Measurements from ENCODE around the gene CDKN1A. TPM values are rescaled to one million over a fixed set of nuclear protein-coding genes. Genes with fewer than 3 reads are reported as not detected.

The CDKN1A gene
- polyA plus RNA-seq, 3 donors = 117 to 1,223 (median 144) TPM

DNA sequence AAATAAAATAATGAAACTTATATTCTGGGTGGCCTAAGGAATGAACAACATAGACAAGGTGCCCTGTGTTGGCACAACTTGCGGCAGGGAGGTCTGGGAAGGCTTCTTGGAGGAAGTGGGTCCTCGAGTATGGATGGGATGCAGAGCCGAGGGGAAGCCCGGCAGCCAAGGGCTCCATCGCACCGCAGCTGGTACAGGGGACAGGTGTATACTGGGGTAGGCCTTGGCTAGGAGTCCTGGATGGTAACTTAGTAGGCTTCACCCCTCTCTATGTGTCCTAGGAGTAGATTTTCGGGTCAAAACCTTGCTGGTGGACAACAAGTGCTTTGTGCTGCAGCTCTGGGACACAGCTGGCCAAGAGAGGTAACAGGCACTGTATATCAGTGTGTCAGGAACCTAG is 47.1 kb downstream of the CDKN1A start:
- Mint-ChIP-seq H3K9me3 (peaks cover 2 to 4% (median 3%) of the 10 kb centered on the region in 7 donors), H3K4me1 (peaks cover 39% of the 10 kb centered on the region), H3K27me3 (ENCODE audit: low read depth in 3 of 3) (peaks cover 0 to 3% (median 2%) of the 10 kb centered on the region in 3 donors), H3K4me3 (no peak overlapping the region), H3K27ac (peak overlapping the region in 4 of 7 donors; percentile 50 to 73 (median 68)), H3K36me3 (peaks cover 36 to 84% of the 10 kb centered on the region in 2 donors)
- no peaks in the 10 kb centered on the region for H3K27me3 ChIP-seq (ENCODE audit: control insufficient read depth in 2 of 2, insufficient read depth in 2 of 2, low read length in 2 of 2)
- H3K9ac ChIP-seq (ENCODE audit: insufficient read depth, low read length, poor library complexity, severe bottlenecking) = no peak overlapping the region
- no peak overlapping the region for H3K4me3 ChIP-seq (replicated peaks in 1 of 3; ENCODE audit: low read depth in 2 of 3, low read length in 3 of 3)
- intact Hi-C loops (cut with micrococcal nuclease) = no loop called here
- H4K20me1 ChIP-seq (ENCODE audit: insufficient read depth, low read length) = no peaks in the 10 kb centered on the region
- 96% methylated on average over 7 of the region's 7 CpGs for WGBS (ENCODE audit: insufficient coverage)
- TF ChIP-seq, protein P1, sequence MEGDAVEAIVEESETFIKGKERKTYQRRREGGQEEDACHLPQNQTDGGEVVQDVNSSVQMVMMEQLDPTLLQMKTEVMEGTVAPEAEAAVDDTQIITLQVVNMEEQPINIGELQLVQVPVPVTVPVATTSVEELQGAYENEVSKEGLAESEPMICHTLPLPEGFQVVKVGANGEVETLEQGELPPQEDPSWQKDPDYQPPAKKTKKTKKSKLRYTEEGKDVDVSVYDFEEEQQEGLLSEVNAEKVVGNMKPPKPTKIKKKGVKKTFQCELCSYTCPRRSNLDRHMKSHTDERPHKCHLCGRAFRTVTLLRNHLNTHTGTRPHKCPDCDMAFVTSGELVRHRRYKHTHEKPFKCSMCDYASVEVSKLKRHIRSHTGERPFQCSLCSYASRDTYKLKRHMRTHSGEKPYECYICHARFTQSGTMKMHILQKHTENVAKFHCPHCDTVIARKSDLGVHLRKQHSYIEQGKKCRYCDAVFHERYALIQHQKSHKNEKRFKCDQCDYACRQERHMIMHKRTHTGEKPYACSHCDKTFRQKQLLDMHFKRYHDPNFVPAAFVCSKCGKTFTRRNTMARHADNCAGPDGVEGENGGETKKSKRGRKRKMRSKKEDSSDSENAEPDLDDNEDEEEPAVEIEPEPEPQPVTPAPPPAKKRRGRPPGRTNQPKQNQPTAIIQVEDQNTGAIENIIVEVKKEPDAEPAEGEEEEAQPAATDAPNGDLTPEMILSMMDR (IDR thresholded peaks at IDR 0.05) = no peak
- peaks cover 19% of the 10 kb centered on the region for H3K79me2 ChIP-seq (ENCODE audit: insufficient read depth, low read length)
- DNase-seq = no peak
- peak overlapping the region in 1 of 2 donors; percentile 10 for H3K27ac ChIP-seq (ENCODE audit: low read depth in 1 of 2, low read length in 2 of 2)
- H3K36me3 ChIP-seq (replicated peaks in 1 of 2; ENCODE audit: control insufficient read depth in 1 of 2, insufficient read depth in 2 of 2, low read length in 2 of 2) = peaks cover 38 to 58% of the 10 kb centered on the region in 2 donors
- no peak overlapping the region for H3K4me2 ChIP-seq (replicated peaks; ENCODE audit: extremely low read depth, low read length, poor library complexity, severe bottlenecking)
- H2AFZ ChIP-seq (ENCODE audit: insufficient read depth, low read depth, low read length, poor library complexity, severe bottlenecking) = no peak overlapping the region
- peaks cover 24 to 30% of the 10 kb centered on the region in 2 donors for H3K4me1 ChIP-seq (ENCODE audit: control insufficient read depth in 1 of 2, insufficient read depth in 2 of 2, low read length in 2 of 2)
- peaks cover 0 to 4% of the 10 kb centered on the region in 2 donors for H3K9me3 ChIP-seq (replicated peaks in 1 of 2; ENCODE audit: control insufficient read depth in 1 of 2, insufficient read depth in 1 of 2, low read length in 2 of 2)

DNA sequence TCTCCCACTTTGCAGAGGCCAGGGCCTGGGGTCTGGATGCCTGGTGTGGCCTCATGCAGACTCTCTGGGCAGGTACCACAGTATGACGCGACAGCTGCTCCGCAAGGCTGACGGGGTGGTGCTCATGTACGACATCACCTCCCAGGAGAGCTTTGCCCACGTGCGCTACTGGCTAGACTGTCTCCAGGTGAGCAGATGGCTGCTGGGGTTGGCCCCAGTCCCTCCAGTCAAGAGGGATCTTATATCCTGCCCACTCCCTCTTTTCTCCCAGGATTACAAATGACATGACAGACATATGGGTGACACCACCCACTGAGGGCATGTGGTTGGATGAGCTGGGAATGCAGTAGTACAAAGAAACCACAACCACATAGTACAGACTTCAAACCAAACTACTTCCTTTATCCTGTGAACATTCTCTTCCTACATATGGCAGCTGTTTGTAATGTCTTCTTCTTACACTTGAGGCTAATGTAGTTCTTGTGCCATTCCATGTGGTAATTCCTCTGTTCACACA is 49.0 kb downstream of the CDKN1A start:
- Histone ChIP-seq H3K4me3 (replicated peaks in 1 of 3; ENCODE audit: low read depth in 2 of 3, low read length in 3 of 3) (no peak overlapping the region), H2AFZ (ENCODE audit: insufficient read depth, low read depth, low read length, poor library complexity, severe bottlenecking) (no peak overlapping the region), H3K27ac (ENCODE audit: low read depth in 1 of 2, low read length in 2 of 2) (peak overlapping the region; percentile 63 to 79), H4K20me1 (ENCODE audit: insufficient read depth, low read length) (no peaks in the 10 kb centered on the region), H3K9ac (ENCODE audit: insufficient read depth, low read length, poor library complexity, severe bottlenecking) (no peak overlapping the region), H3K36me3 (replicated peaks in 1 of 2; ENCODE audit: control insufficient read depth in 1 of 2, insufficient read depth in 2 of 2, low read length in 2 of 2) (peaks cover 41 to 58% of the 10 kb centered on the region in 2 donors), H3K27me3 (ENCODE audit: control insufficient read depth in 2 of 2, insufficient read depth in 2 of 2, low read length in 2 of 2) (no peaks in the 10 kb centered on the region), H3K4me2 (replicated peaks; ENCODE audit: extremely low read depth, low read length, poor library complexity, severe bottlenecking) (no peak overlapping the region), H3K9me3 (replicated peaks in 1 of 2; ENCODE audit: control insufficient read depth in 1 of 2, insufficient read depth in 1 of 2, low read length in 2 of 2) (peaks cover 0 to 4% of the 10 kb centered on the region in 2 donors), H3K4me1 (ENCODE audit: control insufficient read depth in 1 of 2, insufficient read depth in 2 of 2, low read length in 2 of 2) (peaks cover 24 to 30% of the 10 kb centered on the region in 2 donors), H3K79me2 (ENCODE audit: insufficient read depth, low read length) (peaks cover 19% of the 10 kb centered on the region)
- DNase-seq = peak; percentile 72 to 84 (median 78)
- TF ChIP-seq, protein P1 (IDR thresholded peaks at IDR 0.05) = no peak
- Mint-ChIP-seq H3K9me3 (peaks cover 2 to 4% (median 3%) of the 10 kb centered on the region in 7 donors), H3K4me1 (peaks cover 39% of the 10 kb centered on the region), H3K27me3 (ENCODE audit: low read depth in 3 of 3) (peaks cover 0 to 3% (median 2%) of the 10 kb centered on the region in 3 donors), H3K27ac (peak overlapping the region; percentile 86 to 94 (median 90)), H3K4me3 (no peak overlapping the region), H3K36me3 (peaks cover 47 to 85% of the 10 kb centered on the region in 2 donors)
- 100% methylated on average over 7 of the region's 7 CpGs for whole genome bisulfite sequencing (ENCODE audit: insufficient coverage)
- intact Hi-C loops (cut with micrococcal nuclease) = loop anchor here in 1 of 2 donors (2.0 kb wide), 1 partner anchor 25 kb away; no protein-coding TSS in a partner anchor

Measured in CD14-positive monocyte (primary cell).